HG03460 (cell line): ENCODE measurements around the gene ZNF343.

ENCODE experiments used
- ATAC-seq: cut with Tn5 transposase; IDR thresholded peaks from one replicate; pipeline ENCODE4 v1.9.1; 2021; ENCODE audit not compliant: unreplicated experiment

ZNF343 gene

GRCh38 chr20:2475850-2476741 lies 32.6 kb downstream of the ZNF343 start:
- ATAC-seq = no peak

DNA sequence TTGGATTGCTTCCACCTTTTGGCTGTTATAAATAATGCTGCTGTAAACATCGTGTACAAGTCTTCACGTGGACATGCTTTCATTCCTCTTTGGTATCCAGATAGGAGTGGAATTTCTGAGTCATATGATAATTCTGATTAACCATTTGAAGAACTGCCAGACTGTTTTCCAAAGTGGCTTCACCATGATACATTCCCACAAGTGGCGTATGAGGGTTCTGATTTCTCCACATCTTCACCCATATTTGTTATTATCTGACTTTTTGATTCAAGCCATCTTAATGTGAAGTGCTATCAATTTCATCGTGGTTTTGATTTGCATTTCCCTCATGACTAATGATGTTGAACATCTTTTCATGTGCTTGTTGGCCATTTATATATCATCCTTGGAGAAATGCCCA lies 35.2 kb downstream of the ZNF343 start:
- no peak for ATAC-seq

DNA sequence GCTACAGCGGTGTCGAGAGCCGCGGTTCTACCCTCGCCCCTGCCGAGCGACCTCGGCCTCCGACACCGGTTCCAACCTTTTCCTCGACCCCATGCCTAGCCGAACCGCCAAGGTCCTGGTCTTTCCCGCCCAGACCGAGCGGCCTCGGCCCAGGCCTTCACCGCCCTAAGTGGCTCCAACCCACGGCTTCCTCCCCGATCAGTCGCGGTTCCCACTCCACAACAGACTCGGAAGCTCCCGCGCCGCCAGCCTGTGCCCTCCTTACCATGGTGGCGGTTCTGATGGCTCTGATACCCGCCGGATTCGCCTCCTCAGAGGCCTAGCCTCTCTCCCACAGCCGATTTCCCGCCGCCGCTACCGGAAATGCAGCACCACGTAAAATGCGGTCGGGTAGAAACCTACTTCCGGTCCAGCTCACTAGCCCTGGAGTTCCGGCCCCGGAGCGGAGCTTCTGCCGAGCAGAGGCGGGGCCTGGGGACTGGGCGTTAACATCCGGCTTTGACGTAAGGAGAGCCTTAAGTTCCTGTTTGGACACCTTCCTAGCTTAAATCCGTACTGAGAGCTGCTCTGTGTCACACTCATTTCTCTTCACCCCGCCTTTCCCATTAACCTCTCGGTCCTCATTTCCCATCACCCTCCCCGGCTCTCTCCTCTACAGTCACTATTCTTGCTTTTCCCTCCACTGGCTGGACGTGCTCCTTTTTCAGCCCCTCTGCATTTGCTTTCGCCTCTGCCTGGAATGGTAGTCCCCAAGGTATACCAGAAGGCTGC lies 38.1 kb downstream of the ZNF343 start, which contains the start of gene SNRPB:
Gene SNRPB (minus strand): TSS at position 367 of the 771 bp plus-strand sequence. CDS start 99 bp downstream, at position 268.
- ATAC-seq = peak; percentile 96

- ATAC-seq = peak; percentile 30
These were observed 38.7 kb downstream of the ZNF343 start for GRCh38 chr20:2469991-2470422.

- ATAC-seq = no peak
These were observed 39.9 kb downstream of the ZNF343 start for GRCh38 chr20:2468581-2469407.

GRCh38 chr20:2467412-2467811 lies 41.3 kb downstream of the ZNF343 start:
- no peak for ATAC-seq

DNA sequence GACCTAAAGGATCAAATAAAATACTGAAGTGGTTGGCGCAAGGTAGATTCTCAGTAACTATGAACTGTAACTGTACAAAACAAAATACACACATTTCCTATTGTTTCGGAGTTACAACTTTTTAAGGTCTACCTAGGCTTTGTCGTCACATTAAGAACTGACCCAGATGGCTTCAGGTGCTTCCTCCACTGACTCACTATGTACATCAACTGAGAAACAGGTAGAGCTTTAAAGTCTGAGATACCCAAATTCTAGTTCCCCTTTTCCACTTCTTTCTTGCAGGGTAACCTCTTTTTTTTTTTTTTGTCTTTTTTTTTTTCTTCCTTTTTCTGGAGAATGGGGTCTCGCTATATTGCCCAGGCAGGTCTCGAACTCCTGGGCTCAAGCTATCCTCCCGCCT lies 43.6 kb downstream of the ZNF343 start:
- no peak for ATAC-seq

GRCh38 chr20:2463616-2464365 lies 44.9 kb downstream of the ZNF343 start:
- ATAC-seq = no peak

GRCh38 chr20:2462484-2462883 lies 46.2 kb downstream of the ZNF343 start:
- no peak for ATAC-seq

- no peak for ATAC-seq
These were observed 47.8 kb downstream of the ZNF343 start for GRCh38 chr20:2460752-2461424.

GRCh38 chr20:2459981-2460751 lies 48.5 kb downstream of the ZNF343 start:
- ATAC-seq = no peak

DNA sequence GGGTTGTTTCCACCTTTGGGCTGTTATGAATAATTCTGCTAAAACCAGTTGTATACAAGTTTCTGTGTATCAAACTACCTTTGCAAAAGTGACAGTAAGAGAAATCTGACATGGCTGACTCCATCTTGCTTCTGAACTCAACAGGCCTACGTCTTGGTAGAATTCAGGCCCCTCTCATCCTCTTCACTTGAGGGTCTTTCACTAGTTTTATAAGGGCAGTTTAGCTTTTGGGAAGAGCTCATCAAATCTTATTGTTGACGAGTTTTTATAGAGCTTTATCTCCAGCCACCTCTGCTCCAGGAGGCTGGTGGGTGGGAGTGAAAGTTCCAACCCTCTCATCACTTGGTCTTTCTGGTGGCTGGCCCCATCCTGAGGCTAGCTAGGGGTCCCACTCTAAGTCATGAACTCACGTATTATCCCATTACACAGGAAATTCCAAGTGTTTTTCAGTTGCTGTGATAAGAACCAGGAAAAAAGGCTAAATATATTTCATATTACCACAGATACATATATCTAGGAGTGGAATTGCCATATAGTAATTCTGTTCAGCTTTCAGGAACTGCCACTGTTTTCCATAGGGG lies 49.7 kb downstream of the ZNF343 start:
- ATAC-seq = no peak

DNA sequence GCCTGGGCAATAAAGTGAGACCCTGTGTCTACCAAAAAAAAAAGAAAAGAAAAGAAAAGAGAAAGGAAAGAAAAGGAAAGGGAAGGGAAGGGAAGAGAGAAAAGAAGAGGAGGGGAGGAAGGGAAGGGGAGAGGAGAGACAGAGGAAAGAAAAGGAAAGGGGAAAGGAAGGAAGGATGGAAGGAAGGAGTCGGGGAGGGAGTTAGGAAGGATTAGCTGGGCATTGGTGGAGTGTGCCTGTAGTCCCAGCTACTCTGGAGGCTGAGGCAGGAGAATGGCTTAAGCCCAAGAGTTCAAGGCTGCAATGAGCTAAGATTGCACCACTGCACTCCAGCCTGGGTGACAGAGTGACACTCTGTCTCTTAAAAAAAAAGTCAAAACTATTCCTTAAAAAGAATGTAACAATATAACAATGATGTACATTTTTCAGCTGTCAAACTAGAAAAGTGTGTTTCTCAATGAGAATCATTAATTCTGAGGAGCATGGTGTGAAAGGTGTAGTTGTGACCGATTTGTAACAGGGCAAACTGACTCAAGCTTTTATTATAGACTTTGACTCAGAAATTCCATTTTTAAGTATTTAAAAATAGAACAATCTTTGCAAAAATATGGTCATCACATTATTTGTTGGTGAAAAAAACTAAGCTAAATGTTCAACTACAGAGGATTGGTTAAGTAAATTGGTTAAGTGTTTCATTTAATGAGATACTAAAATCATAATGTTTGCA lies 52.8 kb downstream of the ZNF343 start:
- ATAC-seq = no peak

GRCh38 chr20:2453792-2454191 lies 54.9 kb downstream of the ZNF343 start:
- ATAC-seq = no peak

- no peak for ATAC-seq
These were observed 56.6 kb downstream of the ZNF343 start for GRCh38 chr20:2451939-2452732.

DNA sequence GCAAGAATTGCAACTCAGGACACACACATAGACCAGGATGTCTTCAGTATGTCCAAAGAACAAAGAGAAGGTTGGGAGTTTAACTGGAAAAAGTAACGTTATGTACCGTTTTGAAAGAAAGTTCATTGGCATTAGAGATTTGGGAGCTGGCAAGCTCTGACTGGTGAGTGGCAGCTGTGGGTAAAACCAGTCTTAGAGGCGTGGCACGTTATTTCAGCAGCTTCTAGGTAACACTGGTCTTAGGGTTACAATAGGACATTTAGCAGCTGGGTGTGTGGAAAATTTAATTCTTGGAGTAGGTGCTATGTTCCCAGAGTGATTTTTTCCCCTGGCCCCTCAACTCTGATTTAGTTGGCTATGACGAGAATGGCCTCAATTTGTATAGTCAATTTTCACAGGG lies 57.3 kb downstream of the ZNF343 start:
- ATAC-seq = no peak

- ATAC-seq = no peak
These were observed 59.3 kb downstream of the ZNF343 start for GRCh38 chr20:2449386-2449785.
